Mucosa of rectum (tissue), 2 donors: ENCODE results near the gene TIMM44.

Experiments
- H3K27ac ChIP-seq, 2 donors: one replicate each; pipeline ENCODE4 v1.7.0; 2013; ENCODE audit warnings: inconsistent platforms in 2 of 2, low read depth in 2 of 2, low read length in 2 of 2
- H3K27me3 ChIP-seq, 2 donors: one replicate each; pipeline ENCODE4 v1.7.0; 2013; ENCODE audit warnings: low read length in 2 of 2; ENCODE audit not compliant: control insufficient read depth in 2 of 2, insufficient read depth in 2 of 2
- H3K36me3 ChIP-seq, 2 donors: one replicate each; pipeline ENCODE4 v1.7.0; 2013; ENCODE audit warnings: low read length in 2 of 2; ENCODE audit not compliant: control insufficient read depth in 2 of 2, insufficient read depth in 2 of 2
- H3K4me1 ChIP-seq, 2 donors: one replicate each; pipeline ENCODE4 v1.7.0; 2013; ENCODE audit warnings: low read length in 2 of 2, mild to moderate bottlenecking in 1 of 2; ENCODE audit not compliant: control insufficient read depth in 2 of 2, insufficient read depth in 2 of 2
- H3K4me3 ChIP-seq, 2 donors: one replicate each; pipeline ENCODE4 v1.7.0; 2013; ENCODE audit warnings: low read length in 2 of 2
- H3K9ac ChIP-seq, 2 donors: one replicate each; pipeline ENCODE4 v1.7.0; 2013; ENCODE audit warnings: low read length in 2 of 2, low read depth in 1 of 2, mild to moderate bottlenecking in 1 of 2
- H3K9me3 ChIP-seq, 2 donors: one replicate each; pipeline ENCODE4 v1.7.0; 2013; ENCODE audit warnings: low read length in 2 of 2; ENCODE audit not compliant: control insufficient read depth in 2 of 2
- donor health status: healthy.
- donor health status: Normal muscosa, but diverticular disease.

The TIMM44 gene

GRCh38 chr19:7977021-7977722, 33.7 kb upstream of the TIMM44 start:
- Histone ChIP-seq H3K9me3 (no peaks in the 10 kb centered on the region), H3K4me1 (no peaks in the 10 kb centered on the region), H3K36me3 (peaks cover 41 to 69% of the 10 kb centered on the region in 2 donors), H3K27ac (no peak overlapping the region), H3K4me3 (no peak overlapping the region), H3K27me3 (no peaks in the 10 kb centered on the region), H3K9ac (no peak overlapping the region)

GRCh38 chr19:7976461-7976860, 33.0 kb upstream of the TIMM44 start:
- Histone ChIP-seq H3K36me3 (peaks cover 45 to 69% of the 10 kb centered on the region in 2 donors), H3K9ac (no peak overlapping the region), H3K4me3 (no peak overlapping the region)

GRCh38 chr19:7975037-7975436, 31.6 kb upstream of the TIMM44 start:
- no peak overlapping the region for H3K4me3 ChIP-seq
- H3K9me3 ChIP-seq: no peaks in the 10 kb centered on the region
- no peaks in the 10 kb centered on the region for H3K4me1 ChIP-seq
- H3K36me3 ChIP-seq: peaks cover 39 to 63% of the 10 kb centered on the region in 2 donors
- no peaks in the 10 kb centered on the region for H3K27me3 ChIP-seq
- H3K27ac ChIP-seq: no peak overlapping the region
- H3K9ac ChIP-seq: no peak overlapping the region

More at GRCh38 chr19:7976461-7976860, 33.0 kb upstream of the TIMM44 start:
- H3K27ac ChIP-seq: no peak overlapping the region
- H3K27me3 ChIP-seq: no peaks in the 10 kb centered on the region
- H3K4me1 ChIP-seq: no peaks in the 10 kb centered on the region
- no peaks in the 10 kb centered on the region for H3K9me3 ChIP-seq

GRCh38 chr19:7973883-7974282, 30.4 kb upstream of the TIMM44 start:
- Histone ChIP-seq H3K9ac (no peak overlapping the region), H3K4me3 (no peak overlapping the region), H3K9me3 (no peaks in the 10 kb centered on the region), H3K36me3 (peaks cover 38 to 56% of the 10 kb centered on the region in 2 donors), H3K27me3 (no peaks in the 10 kb centered on the region), H3K27ac (no peak overlapping the region), H3K4me1 (no peaks in the 10 kb centered on the region)

- H3K9ac ChIP-seq: no peak overlapping the region
Observed at GRCh38 chr19:7971553-7972520, 28.4 kb upstream of the TIMM44 start.

GRCh38 chr19:7970716-7971448, 27.4 kb upstream of the TIMM44 start:
- H3K36me3 ChIP-seq: peaks cover 40 to 60% of the 10 kb centered on the region in 2 donors
- H3K4me1 ChIP-seq: no peaks in the 10 kb centered on the region
- H3K27ac ChIP-seq: no peak overlapping the region
- no peak overlapping the region for H3K9ac ChIP-seq
- H3K27me3 ChIP-seq: no peaks in the 10 kb centered on the region
- no peaks in the 10 kb centered on the region for H3K9me3 ChIP-seq
- H3K4me3 ChIP-seq: no peak overlapping the region

More at GRCh38 chr19:7971553-7972520, 28.4 kb upstream of the TIMM44 start:
- Histone ChIP-seq H3K36me3 (peaks cover 42 to 56% of the 10 kb centered on the region in 2 donors), H3K9me3 (no peaks in the 10 kb centered on the region), H3K4me1 (no peaks in the 10 kb centered on the region), H3K27ac (no peak overlapping the region), H3K27me3 (no peaks in the 10 kb centered on the region), H3K4me3 (no peak overlapping the region)

- Histone ChIP-seq H3K9me3 (no peaks in the 10 kb centered on the region), H3K9ac (no peak overlapping the region), H3K36me3 (peaks cover 45 to 65% of the 10 kb centered on the region in 2 donors), H3K4me1 (no peaks in the 10 kb centered on the region), H3K27ac (no peak overlapping the region), H3K27me3 (no peaks in the 10 kb centered on the region), H3K4me3 (no peak overlapping the region)
Observed at GRCh38 chr19:7969555-7969939, 26.1 kb upstream of the TIMM44 start.

GRCh38 chr19:7968796-7969554, 25.5 kb upstream of the TIMM44 start:
- H3K9me3 ChIP-seq: no peaks in the 10 kb centered on the region
- H3K4me1 ChIP-seq: no peaks in the 10 kb centered on the region
- H3K27ac ChIP-seq: no peak overlapping the region
- H3K36me3 ChIP-seq: peaks cover 45 to 63% of the 10 kb centered on the region in 2 donors
- no peak overlapping the region for H3K9ac ChIP-seq
- H3K27me3 ChIP-seq: no peaks in the 10 kb centered on the region
- H3K4me3 ChIP-seq: no peak overlapping the region

- Histone ChIP-seq H3K9me3 (no peaks in the 10 kb centered on the region), H3K9ac (no peak overlapping the region), H3K27ac (no peak overlapping the region), H3K27me3 (no peaks in the 10 kb centered on the region), H3K4me3 (no peak overlapping the region), H3K4me1 (no peaks in the 10 kb centered on the region), H3K36me3 (peaks cover 46 to 60% of the 10 kb centered on the region in 2 donors)
Observed at GRCh38 chr19:7968008-7968795, 24.7 kb upstream of the TIMM44 start.
